ENCODE results near the gene TTLL9.

DNA sequence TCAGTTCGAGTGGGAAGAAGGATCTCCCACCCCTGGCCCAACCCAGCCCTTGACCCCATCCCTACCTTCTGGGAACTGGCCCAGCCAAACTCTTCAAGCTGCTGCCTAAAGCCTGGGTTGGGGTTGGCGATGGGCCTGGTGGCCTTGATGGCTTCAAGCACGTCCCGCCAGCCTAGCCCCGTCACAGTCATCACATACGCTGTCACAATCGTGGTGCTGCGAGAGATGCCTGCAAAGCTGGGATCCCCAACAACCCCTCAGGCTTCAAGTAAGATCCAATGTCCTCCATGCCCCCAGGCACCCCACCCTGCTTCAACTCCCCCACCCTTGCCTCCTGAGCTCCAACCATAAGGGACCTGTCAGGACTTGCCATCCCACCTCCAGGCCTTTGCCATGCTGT is 7.9 kb upstream of the TTLL9 start:
- TF ChIP-seq, protein P1, sequence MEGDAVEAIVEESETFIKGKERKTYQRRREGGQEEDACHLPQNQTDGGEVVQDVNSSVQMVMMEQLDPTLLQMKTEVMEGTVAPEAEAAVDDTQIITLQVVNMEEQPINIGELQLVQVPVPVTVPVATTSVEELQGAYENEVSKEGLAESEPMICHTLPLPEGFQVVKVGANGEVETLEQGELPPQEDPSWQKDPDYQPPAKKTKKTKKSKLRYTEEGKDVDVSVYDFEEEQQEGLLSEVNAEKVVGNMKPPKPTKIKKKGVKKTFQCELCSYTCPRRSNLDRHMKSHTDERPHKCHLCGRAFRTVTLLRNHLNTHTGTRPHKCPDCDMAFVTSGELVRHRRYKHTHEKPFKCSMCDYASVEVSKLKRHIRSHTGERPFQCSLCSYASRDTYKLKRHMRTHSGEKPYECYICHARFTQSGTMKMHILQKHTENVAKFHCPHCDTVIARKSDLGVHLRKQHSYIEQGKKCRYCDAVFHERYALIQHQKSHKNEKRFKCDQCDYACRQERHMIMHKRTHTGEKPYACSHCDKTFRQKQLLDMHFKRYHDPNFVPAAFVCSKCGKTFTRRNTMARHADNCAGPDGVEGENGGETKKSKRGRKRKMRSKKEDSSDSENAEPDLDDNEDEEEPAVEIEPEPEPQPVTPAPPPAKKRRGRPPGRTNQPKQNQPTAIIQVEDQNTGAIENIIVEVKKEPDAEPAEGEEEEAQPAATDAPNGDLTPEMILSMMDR (IDR thresholded peaks at IDR 0.05) = no peak
- TF ChIP-seq EP300 (IDR thresholded peaks at IDR 0.05) = no peak
- TF ChIP-seq POLR2A (IDR thresholded peaks at IDR 0.05) = no peak

Data from stomach (tissue), 4 donors.